ENCODE measurements around the gene RBM19. TPM values are rescaled to one million over a fixed set of nuclear protein-coding genes. Genes with fewer than 3 reads are reported as not detected.
A peak's percentile ranks its signal among the peaks of the same experiment; 100 is the strongest.

Gene RBM19
- total RNA-seq, 2 donors from 2014 or later, result 38.6 to 43.1 TPM

GRCh38 chr12:113796066-113796827 is 169.9 kb downstream of the RBM19 start:
- Mint-ChIP-seq H3K4me3 (no peak overlapping the region), H3K27me3 (ENCODE audit: insufficient read depth) (peaks cover 7% of the 10 kb centered on the region), H3K36me3 (ENCODE audit: low read depth) (no peaks in the 10 kb centered on the region), H3K27ac (no peak overlapping the region), H3K4me1 (peaks cover 12% of the 10 kb centered on the region), H3K9me3 (no peaks in the 10 kb centered on the region)
- H3K9me3 ChIP-seq (ENCODE audit: control insufficient read depth, low read length), result no peaks in the 10 kb centered on the region
- no peak overlapping the region for H3K9ac ChIP-seq (ENCODE audit: extremely low read depth, low read length, poor library complexity, severe bottlenecking)
- H3K27me3 ChIP-seq (ENCODE audit: control insufficient read depth, insufficient read depth, low read length, poor library complexity, severe bottlenecking), result no peaks in the 10 kb centered on the region
- no peak for TF ChIP-seq CTCF (conservative IDR thresholded peaks at IDR 0.05)
- no peaks in the 10 kb centered on the region for H3K36me3 ChIP-seq (ENCODE audit: control insufficient read depth, insufficient read depth, low read length)
- H3K27ac ChIP-seq (ENCODE audit: low read depth, low read length), result peak overlapping the region; percentile 49
- H3K4me1 ChIP-seq (ENCODE audit: control insufficient read depth, insufficient read depth, low read length), result peaks cover 5% of the 10 kb centered on the region
- WGBS, 2 experiments (ENCODE audit: insufficient coverage in 1 of 2, insufficient read length in 1 of 2), result 68 to 83% methylated on average over 22 to 28 of the region's 28 CpGs
- peak; percentile 66 for DNase-seq
- H3K4me3 ChIP-seq (ENCODE audit: low read length), result no peak overlapping the region

DNA sequence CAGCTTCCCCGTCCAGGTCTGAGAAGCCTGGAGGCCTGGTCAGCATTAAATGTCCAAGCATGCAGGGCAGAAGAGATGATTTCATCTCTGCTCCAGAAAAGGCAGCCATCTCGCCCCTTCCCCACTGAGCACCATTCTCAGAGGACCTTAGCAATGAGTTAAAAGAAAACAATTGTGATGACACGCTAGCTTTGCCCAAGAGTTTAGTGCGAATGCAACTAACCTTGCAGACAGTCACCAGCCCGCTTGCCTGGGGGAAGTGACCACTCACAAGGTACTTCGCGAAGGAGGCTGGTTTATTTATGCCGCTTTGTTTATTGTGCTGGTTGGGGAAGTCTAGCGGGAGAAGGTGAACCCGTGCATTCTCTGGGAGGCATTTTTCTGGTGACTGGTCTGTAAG is 170.7 kb downstream of the RBM19 start:
- Mint-ChIP-seq H3K4me3 (no peak overlapping the region), H3K9me3 (no peaks in the 10 kb centered on the region), H3K27ac (no peak overlapping the region), H3K4me1 (peaks cover 12% of the 10 kb centered on the region), H3K27me3 (ENCODE audit: insufficient read depth) (peaks cover 7% of the 10 kb centered on the region), H3K36me3 (ENCODE audit: low read depth) (no peaks in the 10 kb centered on the region)
- H3K27me3 ChIP-seq (ENCODE audit: control insufficient read depth, insufficient read depth, low read length, poor library complexity, severe bottlenecking), result no peaks in the 10 kb centered on the region
- H3K9me3 ChIP-seq (ENCODE audit: control insufficient read depth, low read length), result no peaks in the 10 kb centered on the region
- peaks cover 5% of the 10 kb centered on the region for H3K4me1 ChIP-seq (ENCODE audit: control insufficient read depth, insufficient read depth, low read length)
- H3K9ac ChIP-seq (ENCODE audit: extremely low read depth, low read length, poor library complexity, severe bottlenecking), result no peak overlapping the region
- H3K4me3 ChIP-seq (ENCODE audit: low read length), result no peak overlapping the region
- TF ChIP-seq CTCF (conservative IDR thresholded peaks at IDR 0.05), result no peak
- H3K36me3 ChIP-seq (ENCODE audit: control insufficient read depth, insufficient read depth, low read length), result no peaks in the 10 kb centered on the region
- 80 to 81% methylated on average over 8 to 10 of the region's 10 CpGs for WGBS, 2 experiments (ENCODE audit: insufficient coverage in 1 of 2, insufficient read length in 1 of 2)
- no peak for DNase-seq
- peak overlapping the region; percentile 51 for H3K27ac ChIP-seq (ENCODE audit: low read depth, low read length)

- H3K27ac ChIP-seq (ENCODE audit: low read depth, low read length), result no peak overlapping the region
- peaks cover 5% of the 10 kb centered on the region for H3K4me1 ChIP-seq (ENCODE audit: control insufficient read depth, insufficient read depth, low read length)
- H3K27me3 ChIP-seq (ENCODE audit: control insufficient read depth, insufficient read depth, low read length, poor library complexity, severe bottlenecking), result no peaks in the 10 kb centered on the region
- H3K9me3 ChIP-seq (ENCODE audit: control insufficient read depth, low read length), result no peaks in the 10 kb centered on the region
- no peaks in the 10 kb centered on the region for H3K36me3 ChIP-seq (ENCODE audit: control insufficient read depth, insufficient read depth, low read length)
- Mint-ChIP-seq H3K4me3 (no peak overlapping the region), H3K27ac (no peak overlapping the region), H3K36me3 (ENCODE audit: low read depth) (no peaks in the 10 kb centered on the region), H3K9me3 (no peaks in the 10 kb centered on the region), H3K27me3 (ENCODE audit: insufficient read depth) (peaks cover 8% of the 10 kb centered on the region), H3K4me1 (peaks cover 12% of the 10 kb centered on the region)
- WGBS, 2 experiments (ENCODE audit: insufficient coverage in 1 of 2, insufficient read length in 1 of 2), result 71 to 88% methylated on average over 3 to 13 of the region's 17 CpGs
- no peak for TF ChIP-seq CTCF (conservative IDR thresholded peaks at IDR 0.05)
- DNase-seq, result no peak
- H3K9ac ChIP-seq (ENCODE audit: extremely low read depth, low read length, poor library complexity, severe bottlenecking), result no peak overlapping the region
- H3K4me3 ChIP-seq (ENCODE audit: low read length), result no peak overlapping the region
These were observed 171.4 kb downstream of the RBM19 start for GRCh38 chr12:113794774-113795173.
